GM12878 (cell line): Measurements from ENCODE around the gene EFHD1. TPM values are rescaled to one million over a fixed set of nuclear protein-coding genes. Genes with fewer than 3 reads are reported as not detected.

Experiments
- CREB1 ChIP-seq: IDR thresholded peaks from 2 replicates; pipeline ENCODE4 v1.6.1; 2012; ENCODE audit warnings: low read depth, mild to moderate bottlenecking, inconsistent platforms
- IKZF1 ChIP-seq: fragments of 450-650 bp; conservative IDR thresholded peaks from 2 replicates; pipeline ENCODE4 v1.6.1; 2017; ENCODE audit warnings: antibody characterized with exemption, mild to moderate bottlenecking
- KDM1A ChIP-seq: fragments of 200-600 bp; sonication (generic); IDR thresholded peaks from 2 replicates; pipeline ENCODE4 v1.6.1; 2016; ENCODE audit warnings: borderline replicate concordance
- MTA3 ChIP-seq: IDR thresholded peaks from 2 replicates; pipeline ENCODE4 v1.6.1; 2012; ENCODE audit warnings: low read length, inconsistent platforms, borderline replicate concordance
- REST ChIP-seq: IDR thresholded peaks from 2 replicates; pipeline ENCODE4 v1.6.1; 2012; ENCODE audit warnings: mild to moderate bottlenecking, low read depth, low read length
- SREBF2 ChIP-seq: IDR thresholded peaks from 2 replicates; pipeline ENCODE4 v1.6.1; 2012; ENCODE audit warnings: mild to moderate bottlenecking, low read length
- TCF7 ChIP-seq: IDR thresholded peaks from 2 replicates; pipeline ENCODE4 v1.6.1; 2014; ENCODE audit warnings: antibody characterized with exemption, borderline replicate concordance
- ZBTB40 ChIP-seq: fragments of 450-650 bp; IDR thresholded peaks from 2 replicates; pipeline ENCODE4 v1.6.1; 2016; ENCODE audit warnings: mild to moderate bottlenecking, moderate library complexity, borderline replicate concordance
- polyA plus RNA-seq, 11 experiments: library from polyadenylated mRNA; depleted of rRNA in 4 of 11; unstranded in 6 of 11; stranded (reverse) in 5 of 11; fragments of >200 nt; fragmentation: Nextera tagmentation in 4 of 11; fragmentation: Illumina TruSeq in 1 of 11; extraction: Ambion mirVana in 4 of 11; extraction: Trizol in 1 of 11; gene quantifications; 1 replicate in 1 of 11; 2 replicates in 10 of 11; pipeline versions ENCODE4 v1.2.1 to v1.2.3, GENCODE V29; 2011 to 2016; ENCODE audit warnings: inconsistent platforms in 2 of 11, missing spikeins in 2 of 11, low read depth in 1 of 11
- total RNA-seq, 4 experiments: library from RNA; depleted of rRNA in 3 of 4; stranded (reverse); fragments of >200 nt in 3 of 4; fragmentation: Illumina TruSeq in 1 of 4; extraction: Trizol in 1 of 4; gene quantifications; 2 replicates each; pipeline versions ENCODE4 v1.2.1 to v1.2.3, GENCODE V29; 2013 to 2021
- TF ChIP-seq, protein P1 (sequence below): fragments of 450-650 bp; IDR thresholded peaks from 2 replicates; pipeline ENCODE4 v1.6.1; 2017; ENCODE audit warnings: borderline replicate concordance

Gene EFHD1
- total and polyA plus RNA-seq, 10 of the 15 experiments (the other 5 are each of a cell fraction or from before 2014, with no cell fraction given) = 0.07 TPM; not detected in 9

- no peak for TF ChIP-seq ZBTB40
- TF ChIP-seq, protein P1, sequence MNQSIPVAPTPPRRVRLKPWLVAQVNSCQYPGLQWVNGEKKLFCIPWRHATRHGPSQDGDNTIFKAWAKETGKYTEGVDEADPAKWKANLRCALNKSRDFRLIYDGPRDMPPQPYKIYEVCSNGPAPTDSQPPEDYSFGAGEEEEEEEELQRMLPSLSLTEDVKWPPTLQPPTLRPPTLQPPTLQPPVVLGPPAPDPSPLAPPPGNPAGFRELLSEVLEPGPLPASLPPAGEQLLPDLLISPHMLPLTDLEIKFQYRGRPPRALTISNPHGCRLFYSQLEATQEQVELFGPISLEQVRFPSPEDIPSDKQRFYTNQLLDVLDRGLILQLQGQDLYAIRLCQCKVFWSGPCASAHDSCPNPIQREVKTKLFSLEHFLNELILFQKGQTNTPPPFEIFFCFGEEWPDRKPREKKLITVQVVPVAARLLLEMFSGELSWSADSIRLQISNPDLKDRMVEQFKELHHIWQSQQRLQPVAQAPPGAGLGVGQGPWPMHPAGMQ = no peak
- no peak for TF ChIP-seq TCF7
- no peak for TF ChIP-seq SREBF2
- TF ChIP-seq MTA3 = no peak
- no peak for TF ChIP-seq IKZF1
- no peak for TF ChIP-seq KDM1A
- TF ChIP-seq CREB1 = no peak
- TF ChIP-seq REST = no peak
Observed at GRCh38 chr2:232672588-232672987, 39.2 kb downstream of the EFHD1 start (continued).
